OCI-LY3 (cell line): Measurements from ENCODE around the gene SPATC1L.
A peak's percentile ranks its signal among the peaks of the same experiment; 100 is the strongest.

Source experiments
- H2AFZ ChIP-seq: fragments of 200-600, 300-600 bp; shearing (Covaris generic); 2 replicates; pipeline ENCODE4 v1.6.0; 2014; ENCODE audit warnings: antibody characterized with exemption, low read depth, low read length
- H3K27ac ChIP-seq: fragments of 200-600, 300-600 bp; sonication (generic); 2 replicates; pipeline ENCODE4 v1.5.1; 2014; ENCODE audit warnings: mild to moderate bottlenecking, low read length, moderate library complexity, mixed read lengths
- H3K27me3 ChIP-seq: fragments of 200-600, 300-600 bp; sonication (generic); 2 replicates; pipeline ENCODE4 v1.6.1; 2014; ENCODE audit warnings: low read depth, low read length, mixed read lengths
- H3K36me3 ChIP-seq: fragments of 200-600, 300-600 bp; sonication (generic); replicated peaks from 2 replicates; pipeline ENCODE3; 2014; ENCODE audit warnings: low read depth, low read length, mixed read lengths
- H3K4me1 ChIP-seq: fragments of 300-600, 200-600 bp; sonication (generic); 2 replicates; pipeline ENCODE4 v1.6.1; 2014; ENCODE audit warnings: low read length, mixed read lengths
- H3K4me2 ChIP-seq: fragments of 200-600, 300-600 bp; sonication (generic); 2 replicates; pipeline ENCODE4 v1.6.1; 2014; ENCODE audit warnings: low read length, mixed read lengths
- H3K4me3 ChIP-seq: fragments of 300-600, 200-600 bp; sonication (generic); 2 replicates; pipeline ENCODE4 v1.5.1; 2014; ENCODE audit warnings: antibody characterized with exemption, mild to moderate bottlenecking, low read length, moderate library complexity
- H3K79me2 ChIP-seq: fragments of 300-600, 200-600 bp; shearing (Covaris generic); 2 replicates; pipeline ENCODE4 v1.6.1; 2014; ENCODE audit warnings: mild to moderate bottlenecking, low read length, mixed read lengths
- H3K9ac ChIP-seq: fragments of 300-600, 200-600 bp; shearing (Covaris generic); 2 replicates; pipeline ENCODE4 v1.6.0; 2014; ENCODE audit warnings: mild to moderate bottlenecking, low read length, moderate library complexity
- H3K9me3 ChIP-seq: fragments of 200-600, 300-600 bp; shearing (Covaris generic); 2 replicates; pipeline ENCODE4 v1.6.1; 2014; ENCODE audit warnings: low read length, mixed read lengths; ENCODE audit not compliant: insufficient read depth
- H4K20me1 ChIP-seq: fragments of 200-600, 300-600 bp; sonication (generic); 2 replicates; pipeline ENCODE4 v1.6.1; 2016; ENCODE audit warnings: low read length, mixed read lengths; ENCODE audit not compliant: insufficient read depth
- EZH2phosphoT487 ChIP-seq: fragments of 200-600 bp; shearing (Covaris generic); IDR thresholded peaks from 2 replicates; pipeline ENCODE4 v1.6.1; 2018; ENCODE audit warnings: antibody characterized with exemption, mixed run types, low read depth
- TF ChIP-seq, protein P1 (sequence below): fragments of 200-600, 300-600 bp; sonication (generic); IDR thresholded peaks from 2 replicates; pipeline ENCODE4 v1.5.1; 2014; ENCODE audit warnings: antibody characterized with exemption, low read length, low read depth

Gene SPATC1L

DNA sequence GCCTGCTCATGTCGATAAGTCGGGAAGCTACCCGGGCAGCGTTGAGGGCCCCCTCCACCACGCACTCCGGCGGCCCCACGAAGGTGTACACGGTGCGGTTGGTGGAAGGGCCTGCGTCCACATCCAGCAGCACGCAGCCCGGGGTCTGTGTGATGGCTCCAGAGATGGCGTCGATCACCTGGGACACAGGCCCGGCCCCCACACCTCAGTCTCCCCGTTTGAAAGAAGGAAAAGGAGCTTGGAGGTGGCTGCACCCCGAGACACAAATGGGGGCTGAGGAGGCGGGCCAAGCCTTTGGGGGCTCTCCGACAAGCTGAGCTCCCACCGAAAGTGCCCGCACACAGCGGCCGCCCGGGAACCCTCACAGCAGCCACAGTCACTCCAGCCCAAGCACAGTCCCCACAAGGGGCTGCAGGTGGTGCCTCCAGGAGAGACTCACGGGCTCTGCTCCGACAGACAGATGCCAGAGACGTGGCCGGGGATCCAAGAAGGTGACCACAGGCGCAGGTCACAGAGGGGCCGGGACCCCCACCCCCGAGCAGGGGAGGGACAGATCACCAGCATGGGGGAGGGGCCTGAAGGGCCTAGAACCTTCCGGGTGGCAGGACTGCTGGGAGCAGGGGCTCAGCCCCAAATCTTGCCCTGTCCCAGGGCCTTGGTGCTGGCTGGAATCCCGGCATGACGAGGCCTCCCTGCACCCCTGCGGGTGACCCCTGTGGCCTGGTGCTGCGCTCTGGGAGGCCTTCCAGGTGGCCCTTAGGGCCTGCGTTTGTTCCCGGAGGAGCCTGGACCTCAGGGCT lies 29.9 kb downstream of the SPATC1L start:
- no peak for TF ChIP-seq EZH2phosphoT487
- TF ChIP-seq, protein P1, sequence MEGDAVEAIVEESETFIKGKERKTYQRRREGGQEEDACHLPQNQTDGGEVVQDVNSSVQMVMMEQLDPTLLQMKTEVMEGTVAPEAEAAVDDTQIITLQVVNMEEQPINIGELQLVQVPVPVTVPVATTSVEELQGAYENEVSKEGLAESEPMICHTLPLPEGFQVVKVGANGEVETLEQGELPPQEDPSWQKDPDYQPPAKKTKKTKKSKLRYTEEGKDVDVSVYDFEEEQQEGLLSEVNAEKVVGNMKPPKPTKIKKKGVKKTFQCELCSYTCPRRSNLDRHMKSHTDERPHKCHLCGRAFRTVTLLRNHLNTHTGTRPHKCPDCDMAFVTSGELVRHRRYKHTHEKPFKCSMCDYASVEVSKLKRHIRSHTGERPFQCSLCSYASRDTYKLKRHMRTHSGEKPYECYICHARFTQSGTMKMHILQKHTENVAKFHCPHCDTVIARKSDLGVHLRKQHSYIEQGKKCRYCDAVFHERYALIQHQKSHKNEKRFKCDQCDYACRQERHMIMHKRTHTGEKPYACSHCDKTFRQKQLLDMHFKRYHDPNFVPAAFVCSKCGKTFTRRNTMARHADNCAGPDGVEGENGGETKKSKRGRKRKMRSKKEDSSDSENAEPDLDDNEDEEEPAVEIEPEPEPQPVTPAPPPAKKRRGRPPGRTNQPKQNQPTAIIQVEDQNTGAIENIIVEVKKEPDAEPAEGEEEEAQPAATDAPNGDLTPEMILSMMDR = no peak
- Histone ChIP-seq H3K27ac (no peak overlapping the region), H3K4me3 (no peak overlapping the region), H2AFZ (no peak overlapping the region), H3K36me3 (no peaks in the 10 kb centered on the region), H3K27me3 (no peaks in the 10 kb centered on the region), H3K9ac (no peak overlapping the region), H3K4me2 (no peak overlapping the region), H3K4me1 (no peaks in the 10 kb centered on the region), H3K79me2 (no peaks in the 10 kb centered on the region), H3K9me3 (no peaks in the 10 kb centered on the region), H4K20me1 (no peaks in the 10 kb centered on the region)

DNA sequence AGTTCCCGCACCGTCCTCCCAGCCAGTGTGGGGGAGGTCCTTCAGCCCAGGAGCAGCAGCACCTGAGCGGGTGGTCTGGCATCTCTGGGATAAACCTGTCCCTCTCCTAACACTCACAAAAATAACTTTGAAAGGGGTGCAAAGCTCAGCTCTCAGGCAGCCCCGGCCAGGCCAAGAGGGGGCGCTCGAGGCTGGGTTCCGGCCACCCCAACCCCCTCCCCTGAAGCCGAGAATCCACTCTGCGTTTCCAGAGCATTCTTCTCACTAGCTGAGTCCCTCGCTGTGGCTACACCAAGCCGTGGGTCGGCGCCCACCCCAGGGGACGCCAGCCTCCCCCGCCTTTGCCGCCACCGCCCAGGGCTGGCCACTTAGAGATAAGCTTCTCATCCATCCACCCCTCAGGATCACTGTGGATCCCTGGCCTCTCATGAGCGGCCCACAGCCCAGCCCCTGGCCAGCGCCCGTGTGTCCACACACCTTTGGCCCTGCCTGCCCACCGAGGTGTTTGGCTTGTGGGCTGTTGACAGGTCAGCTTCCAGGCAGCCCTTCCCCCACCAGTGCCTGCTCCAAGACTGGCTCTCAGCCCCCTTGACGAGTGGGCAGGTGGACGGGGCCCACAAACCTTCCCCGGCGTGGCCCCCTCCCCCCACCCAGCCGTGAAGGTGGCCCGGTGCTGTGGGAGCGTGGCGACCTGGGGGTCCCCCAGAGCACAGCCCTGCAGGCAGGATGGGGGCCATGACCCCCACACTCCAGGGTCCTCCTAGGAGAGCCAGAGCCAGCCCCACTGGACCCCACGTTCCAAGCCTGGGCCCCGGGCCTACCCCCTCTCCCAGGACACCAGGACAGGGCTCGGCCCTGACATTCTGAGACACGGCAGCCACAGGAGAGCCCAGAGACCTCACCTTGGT lies 30.8 kb downstream of the SPATC1L start:
- Histone ChIP-seq H3K9me3 (no peaks in the 10 kb centered on the region), H3K27ac (no peak overlapping the region), H4K20me1 (no peaks in the 10 kb centered on the region), H2AFZ (no peak overlapping the region), H3K9ac (no peak overlapping the region), H3K4me1 (no peaks in the 10 kb centered on the region), H3K4me3 (peak overlapping the region; percentile 42), H3K27me3 (no peaks in the 10 kb centered on the region), H3K79me2 (no peaks in the 10 kb centered on the region), H3K4me2 (peak overlapping the region; percentile 49), H3K36me3 (no peaks in the 10 kb centered on the region)
- TF ChIP-seq, protein P1 = peak; percentile 49
- no peak for TF ChIP-seq EZH2phosphoT487

DNA sequence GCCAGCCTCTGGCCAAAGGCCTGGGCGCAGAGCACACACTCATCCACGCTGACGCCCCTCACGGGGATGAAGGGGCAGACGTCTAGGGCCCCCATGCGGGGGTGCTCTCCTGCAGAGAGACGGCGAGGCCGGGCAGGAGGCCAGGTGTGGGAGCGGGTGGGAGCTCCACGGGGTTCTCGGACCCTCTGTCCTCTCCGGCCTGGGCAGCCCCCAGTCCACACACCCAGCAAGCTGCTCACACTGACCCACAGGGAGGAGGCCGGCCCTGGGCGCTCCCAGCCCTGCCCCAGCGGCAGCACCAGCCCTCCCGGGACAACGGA lies 31.4 kb downstream of the SPATC1L start:
- H3K79me2 ChIP-seq = no peaks in the 10 kb centered on the region
- no peaks in the 10 kb centered on the region for H3K4me1 ChIP-seq
- H3K4me3 ChIP-seq = peak overlapping the region; percentile 42
- no peaks in the 10 kb centered on the region for H3K36me3 ChIP-seq
- H3K4me2 ChIP-seq = peak overlapping the region; percentile 49
- H4K20me1 ChIP-seq = no peaks in the 10 kb centered on the region
- no peak overlapping the region for H3K27ac ChIP-seq
- TF ChIP-seq, protein P1 = no peak
- no peak for TF ChIP-seq EZH2phosphoT487
- no peak overlapping the region for H3K9ac ChIP-seq
- no peak overlapping the region for H2AFZ ChIP-seq
- no peaks in the 10 kb centered on the region for H3K27me3 ChIP-seq
- no peaks in the 10 kb centered on the region for H3K9me3 ChIP-seq
